Measurements from ENCODE around the gene UPK2.
"Not testable (repeated sequence)": the region's sequence is repeated elsewhere in the genome, so short reads cannot be mapped to it uniquely, and the experiment has no call there.

- TF ChIP-seq CTCF, POLR2A (IDR thresholded peaks at IDR 0.05): not testable (repeated sequence)
Observed at GRCh38 chr11:118953976-118954375, 2.1 kb upstream of the UPK2 start.

Measured in uterus (tissue), 2 donors.